HEK293 (cell line): ENCODE data around the gene MON1B.
A peak's percentile ranks its signal among the peaks of the same experiment; 100 is the strongest.

ENCODE experiments used
- CTCF ChIA-PET: fragments of 350-600 bp; formaldehyde crosslinking; extraction: SDS; loops from one replicate; lab custom pipeline; 2021; ENCODE audit warnings: antibody characterized with exemption; lab: Yijun Ruan, JAX
- POLR2A ChIA-PET: fragments of 300-600 bp; formaldehyde crosslinking; extraction: SDS; loops from one replicate; lab custom pipeline; 2020; ENCODE audit warnings: antibody characterized with exemption, inconsistent platforms; lab: Yijun Ruan, JAX
- H3K27ac ChIP-seq: fragments of 200-500 bp; sonication (Bioruptor generic); 2 replicates; pipeline ENCODE4 v1.5.1; 2014; ENCODE audit warnings: low read depth, low read length, control low read depth, inconsistent platforms; ENCODE audit errors: extremely low read depth
- H3K36me3 ChIP-seq, 2 experiments: fragments of 200-500 bp in 1 of 2; sonication (Bioruptor generic) in 1 of 2; 1 replicate in 1 of 2; 2 replicates in 1 of 2; pipeline ENCODE4 v1.5.1; 2014 to 2017; ENCODE audit warnings: inconsistent platforms in 2 of 2, low read length in 2 of 2; ENCODE audit not compliant: control insufficient read depth in 2 of 2, insufficient read depth in 1 of 2
- H3K4me1 ChIP-seq: fragments of 200-500 bp; sonication (Bioruptor generic); 2 replicates; pipeline ENCODE4 v1.5.1; 2014; ENCODE audit warnings: mild to moderate bottlenecking, low read length, inconsistent platforms; ENCODE audit not compliant: control insufficient read depth, insufficient read depth
- H3K4me3 ChIP-seq: 2 replicates; pipeline ENCODE4 v1.5.1; 2011; ENCODE audit warnings: low read depth, mild to moderate bottlenecking, control low read depth, low read length, moderate library complexity
- H3K9me3 ChIP-seq: fragments of 200-500 bp; sonication (Bioruptor generic); 2 replicates; pipeline ENCODE4 v1.5.1; 2014; ENCODE audit warnings: low read depth, low read length, inconsistent platforms; ENCODE audit not compliant: control insufficient read depth, insufficient read depth
- FEZF1 ChIP-seq: fragments of 450-650 bp; formaldehyde crosslinking; IDR thresholded peaks from 2 replicates; pipeline ENCODE4 v1.5.1; 2016; ENCODE audit warnings: missing biosample characterization, missing genetic modification characterization
- MZF1 ChIP-seq: fragments of 450-650 bp; formaldehyde crosslinking; IDR thresholded peaks from 2 replicates; pipeline ENCODE4 v1.5.1; 2017; ENCODE audit warnings: missing biosample characterization, missing genetic modification characterization, borderline replicate concordance
- ZFHX2 ChIP-seq: fragments of 450-650 bp; formaldehyde crosslinking; conservative IDR thresholded peaks from 2 replicates; pipeline ENCODE4 v1.5.1; 2016; ENCODE audit warnings: missing biosample characterization, missing genetic modification characterization
- ZFP3 ChIP-seq: fragments of 450-650 bp; formaldehyde crosslinking; IDR thresholded peaks from 2 replicates; pipeline ENCODE4 v1.5.1; 2016; ENCODE audit warnings: low read depth, missing biosample characterization, missing genetic modification characterization
- ZNF221 ChIP-seq: fragments of 450-650 bp; formaldehyde crosslinking; IDR thresholded peaks from 2 replicates; pipeline ENCODE4 v1.5.1; 2017; ENCODE audit warnings: missing biosample characterization, missing genetic modification characterization, borderline replicate concordance
- ZNF302 ChIP-seq: fragments of 450-650 bp; formaldehyde crosslinking; IDR thresholded peaks from 2 replicates; pipeline ENCODE4 v1.5.1; 2016; ENCODE audit warnings: missing biosample characterization, missing genetic modification characterization, low read depth
- ZNF350 ChIP-seq: fragments of 450-650 bp; formaldehyde crosslinking; IDR thresholded peaks from 2 replicates; pipeline ENCODE4 v1.5.0; 2017; ENCODE audit warnings: missing biosample characterization, mild to moderate bottlenecking, missing genetic modification characterization
- ZNF416 ChIP-seq: fragments of 450-650 bp; formaldehyde crosslinking; IDR thresholded peaks from 2 replicates; pipeline ENCODE4 v1.5.1; 2016; ENCODE audit warnings: missing biosample characterization, missing genetic modification characterization
- ZNF473 ChIP-seq: fragments of 450-650 bp; formaldehyde crosslinking; IDR thresholded peaks from 2 replicates; pipeline ENCODE4 v1.5.1; 2017; ENCODE audit warnings: missing biosample characterization, missing genetic modification characterization
- ZNF529 ChIP-seq: fragments of 450-650 bp; formaldehyde crosslinking; IDR thresholded peaks from 2 replicates; pipeline ENCODE4 v1.5.1; 2017; ENCODE audit warnings: missing genetic modification characterization, missing biosample characterization; ENCODE audit not compliant: insufficient replicate concordance
- ZNF555 ChIP-seq: fragments of 450-650 bp; formaldehyde crosslinking; conservative IDR thresholded peaks from 2 replicates; pipeline ENCODE4 v1.5.1; 2017; ENCODE audit warnings: missing biosample characterization, mild to moderate bottlenecking, missing genetic modification characterization, inconsistent platforms
- ZNF585B ChIP-seq: fragments of 450-650 bp; formaldehyde crosslinking; IDR thresholded peaks from 2 replicates; pipeline ENCODE4 v1.5.1; 2016; ENCODE audit warnings: missing biosample characterization, missing genetic modification characterization
- ZNF658 ChIP-seq: fragments of 450-650 bp; formaldehyde crosslinking; IDR thresholded peaks from 2 replicates; pipeline ENCODE4; 2016; ENCODE audit warnings: missing biosample characterization, missing genetic modification characterization
- ZNF660 ChIP-seq: fragments of 450-650 bp; IDR thresholded peaks from 2 replicates; pipeline ENCODE4 v1.5.1; 2018; ENCODE audit warnings: missing biosample characterization, mild to moderate bottlenecking, missing genetic modification characterization
- ZNF701 ChIP-seq: fragments of 450-650 bp; formaldehyde crosslinking; IDR thresholded peaks from 2 replicates; pipeline ENCODE4 v1.5.1; 2016; ENCODE audit warnings: missing biosample characterization, missing genetic modification characterization
- ZNF747 ChIP-seq: fragments of 450-650 bp; formaldehyde crosslinking; IDR thresholded peaks from 2 replicates; pipeline ENCODE4 v1.5.1; 2016; ENCODE audit warnings: missing biosample characterization, missing genetic modification characterization
- ZNF777 ChIP-seq: fragments of 450-650 bp; formaldehyde crosslinking; IDR thresholded peaks from 2 replicates; pipeline ENCODE4 v1.5.1; 2017; ENCODE audit warnings: missing biosample characterization, missing genetic modification characterization, borderline replicate concordance
- ZNF837 ChIP-seq: fragments of 450-650 bp; formaldehyde crosslinking; IDR thresholded peaks from 2 replicates; pipeline ENCODE4 v1.5.1; 2016; ENCODE audit warnings: missing biosample characterization, missing genetic modification characterization
- TF ChIP-seq, protein P1 (sequence below): fragments of 450-650 bp; formaldehyde crosslinking; IDR thresholded peaks from 2 replicates; pipeline ENCODE4 v1.5.1; 2016; ENCODE audit warnings: missing biosample characterization, missing genetic modification characterization
- TF ChIP-seq, protein P2 (sequence below): fragments of 450-650 bp; formaldehyde crosslinking; IDR thresholded peaks from 2 replicates; pipeline ENCODE4 v1.5.1; 2016; ENCODE audit warnings: missing biosample characterization, missing genetic modification characterization, low read depth
- TF ChIP-seq, protein P3 (sequence below): fragments of 450-650 bp; formaldehyde crosslinking; IDR thresholded peaks from 2 replicates; pipeline ENCODE4 v1.5.1; 2016; ENCODE audit warnings: missing biosample characterization, missing genetic modification characterization
- TF ChIP-seq, protein P4 (sequence below): fragments of 450-650 bp; formaldehyde crosslinking; IDR thresholded peaks from 2 replicates; pipeline ENCODE4 v1.5.1; 2016; ENCODE audit warnings: missing biosample characterization, missing genetic modification characterization
- TF ChIP-seq, protein P5 (sequence below): fragments of 450-650 bp; formaldehyde crosslinking; IDR thresholded peaks from 2 replicates; pipeline ENCODE4 v1.5.1; 2016; ENCODE audit warnings: missing biosample characterization, missing genetic modification characterization, borderline replicate concordance

Gene MON1B

DNA sequence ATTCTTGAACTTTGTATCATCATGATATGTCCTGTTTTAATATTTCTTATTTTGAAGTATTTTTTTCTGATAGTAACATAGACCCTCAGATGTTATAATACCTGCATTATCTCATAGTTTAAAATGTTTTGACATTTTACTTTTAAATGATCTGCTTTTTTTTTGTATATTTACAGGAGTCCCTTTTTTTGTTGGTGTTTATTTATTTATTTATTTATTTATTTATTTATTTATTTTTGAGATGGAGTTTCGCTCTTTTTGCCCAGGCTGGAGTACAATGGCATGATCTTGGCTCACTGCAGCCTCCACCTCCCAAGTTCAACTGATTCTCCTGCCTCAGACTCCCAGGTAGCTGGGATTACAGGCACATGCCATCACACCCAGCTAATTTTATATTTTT is 4.7 kb upstream of the MON1B start (continued):
- TF ChIP-seq, protein P1, sequence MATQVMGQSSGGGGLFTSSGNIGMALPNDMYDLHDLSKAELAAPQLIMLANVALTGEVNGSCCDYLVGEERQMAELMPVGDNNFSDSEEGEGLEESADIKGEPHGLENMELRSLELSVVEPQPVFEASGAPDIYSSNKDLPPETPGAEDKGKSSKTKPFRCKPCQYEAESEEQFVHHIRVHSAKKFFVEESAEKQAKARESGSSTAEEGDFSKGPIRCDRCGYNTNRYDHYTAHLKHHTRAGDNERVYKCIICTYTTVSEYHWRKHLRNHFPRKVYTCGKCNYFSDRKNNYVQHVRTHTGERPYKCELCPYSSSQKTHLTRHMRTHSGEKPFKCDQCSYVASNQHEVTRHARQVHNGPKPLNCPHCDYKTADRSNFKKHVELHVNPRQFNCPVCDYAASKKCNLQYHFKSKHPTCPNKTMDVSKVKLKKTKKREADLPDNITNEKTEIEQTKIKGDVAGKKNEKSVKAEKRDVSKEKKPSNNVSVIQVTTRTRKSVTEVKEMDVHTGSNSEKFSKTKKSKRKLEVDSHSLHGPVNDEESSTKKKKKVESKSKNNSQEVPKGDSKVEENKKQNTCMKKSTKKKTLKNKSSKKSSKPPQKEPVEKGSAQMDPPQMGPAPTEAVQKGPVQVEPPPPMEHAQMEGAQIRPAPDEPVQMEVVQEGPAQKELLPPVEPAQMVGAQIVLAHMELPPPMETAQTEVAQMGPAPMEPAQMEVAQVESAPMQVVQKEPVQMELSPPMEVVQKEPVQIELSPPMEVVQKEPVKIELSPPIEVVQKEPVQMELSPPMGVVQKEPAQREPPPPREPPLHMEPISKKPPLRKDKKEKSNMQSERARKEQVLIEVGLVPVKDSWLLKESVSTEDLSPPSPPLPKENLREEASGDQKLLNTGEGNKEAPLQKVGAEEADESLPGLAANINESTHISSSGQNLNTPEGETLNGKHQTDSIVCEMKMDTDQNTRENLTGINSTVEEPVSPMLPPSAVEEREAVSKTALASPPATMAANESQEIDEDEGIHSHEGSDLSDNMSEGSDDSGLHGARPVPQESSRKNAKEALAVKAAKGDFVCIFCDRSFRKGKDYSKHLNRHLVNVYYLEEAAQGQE (tag by site-specific recombination): peak; percentile 72; the same call in 1 of the 2 replicates

GRCh38 chr16:77190190-77190477 is 856 bp upstream of the MON1B start:
- TF ChIP-seq, protein P2, sequence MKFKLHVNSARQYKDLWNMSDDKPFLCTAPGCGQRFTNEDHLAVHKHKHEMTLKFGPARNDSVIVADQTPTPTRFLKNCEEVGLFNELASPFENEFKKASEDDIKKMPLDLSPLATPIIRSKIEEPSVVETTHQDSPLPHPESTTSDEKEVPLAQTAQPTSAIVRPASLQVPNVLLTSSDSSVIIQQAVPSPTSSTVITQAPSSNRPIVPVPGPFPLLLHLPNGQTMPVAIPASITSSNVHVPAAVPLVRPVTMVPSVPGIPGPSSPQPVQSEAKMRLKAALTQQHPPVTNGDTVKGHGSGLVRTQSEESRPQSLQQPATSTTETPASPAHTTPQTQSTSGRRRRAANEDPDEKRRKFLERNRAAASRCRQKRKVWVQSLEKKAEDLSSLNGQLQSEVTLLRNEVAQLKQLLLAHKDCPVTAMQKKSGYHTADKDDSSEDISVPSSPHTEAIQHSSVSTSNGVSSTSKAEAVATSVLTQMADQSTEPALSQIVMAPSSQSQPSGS (tag by site-specific recombination): no peak
- TF ChIP-seq, protein P3, sequence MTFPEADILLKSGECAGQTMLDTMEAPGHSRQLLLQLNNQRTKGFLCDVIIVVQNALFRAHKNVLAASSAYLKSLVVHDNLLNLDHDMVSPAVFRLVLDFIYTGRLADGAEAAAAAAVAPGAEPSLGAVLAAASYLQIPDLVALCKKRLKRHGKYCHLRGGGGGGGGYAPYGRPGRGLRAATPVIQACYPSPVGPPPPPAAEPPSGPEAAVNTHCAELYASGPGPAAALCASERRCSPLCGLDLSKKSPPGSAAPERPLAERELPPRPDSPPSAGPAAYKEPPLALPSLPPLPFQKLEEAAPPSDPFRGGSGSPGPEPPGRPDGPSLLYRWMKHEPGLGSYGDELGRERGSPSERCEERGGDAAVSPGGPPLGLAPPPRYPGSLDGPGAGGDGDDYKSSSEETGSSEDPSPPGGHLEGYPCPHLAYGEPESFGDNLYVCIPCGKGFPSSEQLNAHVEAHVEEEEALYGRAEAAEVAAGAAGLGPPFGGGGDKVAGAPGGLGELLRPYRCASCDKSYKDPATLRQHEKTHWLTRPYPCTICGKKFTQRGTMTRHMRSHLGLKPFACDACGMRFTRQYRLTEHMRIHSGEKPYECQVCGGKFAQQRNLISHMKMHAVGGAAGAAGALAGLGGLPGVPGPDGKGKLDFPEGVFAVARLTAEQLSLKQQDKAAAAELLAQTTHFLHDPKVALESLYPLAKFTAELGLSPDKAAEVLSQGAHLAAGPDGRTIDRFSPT (tag by site-specific recombination): peak; percentile 36; the same call in 1 of the 2 replicates
- no peak for TF ChIP-seq ZNF350 (tag by site-specific recombination)
- TF ChIP-seq ZNF529 (tag by site-specific recombination): no peak
- no peak for TF ChIP-seq ZNF747 (tag by site-specific recombination)
- no peak for TF ChIP-seq ZNF302
- TF ChIP-seq ZNF555 (tag by site-specific recombination): no peak
- no peak for TF ChIP-seq MZF1
- TF ChIP-seq ZNF585B (tag by site-specific recombination): no peak
- 0 out of 2 replicates have a peak, but pooled peaks have one; percentile 68 for TF ChIP-seq ZNF777 (tag by site-specific recombination)
- no peak for TF ChIP-seq ZNF837 (tag by site-specific recombination)
- TF ChIP-seq, protein P4, sequence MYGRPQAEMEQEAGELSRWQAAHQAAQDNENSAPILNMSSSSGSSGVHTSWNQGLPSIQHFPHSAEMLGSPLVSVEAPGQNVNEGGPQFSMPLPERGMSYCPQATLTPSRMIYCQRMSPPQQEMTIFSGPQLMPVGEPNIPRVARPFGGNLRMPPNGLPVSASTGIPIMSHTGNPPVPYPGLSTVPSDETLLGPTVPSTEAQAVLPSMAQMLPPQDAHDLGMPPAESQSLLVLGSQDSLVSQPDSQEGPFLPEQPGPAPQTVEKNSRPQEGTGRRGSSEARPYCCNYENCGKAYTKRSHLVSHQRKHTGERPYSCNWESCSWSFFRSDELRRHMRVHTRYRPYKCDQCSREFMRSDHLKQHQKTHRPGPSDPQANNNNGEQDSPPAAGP (tag by site-specific recombination): no peak
- TF ChIP-seq, protein P5, sequence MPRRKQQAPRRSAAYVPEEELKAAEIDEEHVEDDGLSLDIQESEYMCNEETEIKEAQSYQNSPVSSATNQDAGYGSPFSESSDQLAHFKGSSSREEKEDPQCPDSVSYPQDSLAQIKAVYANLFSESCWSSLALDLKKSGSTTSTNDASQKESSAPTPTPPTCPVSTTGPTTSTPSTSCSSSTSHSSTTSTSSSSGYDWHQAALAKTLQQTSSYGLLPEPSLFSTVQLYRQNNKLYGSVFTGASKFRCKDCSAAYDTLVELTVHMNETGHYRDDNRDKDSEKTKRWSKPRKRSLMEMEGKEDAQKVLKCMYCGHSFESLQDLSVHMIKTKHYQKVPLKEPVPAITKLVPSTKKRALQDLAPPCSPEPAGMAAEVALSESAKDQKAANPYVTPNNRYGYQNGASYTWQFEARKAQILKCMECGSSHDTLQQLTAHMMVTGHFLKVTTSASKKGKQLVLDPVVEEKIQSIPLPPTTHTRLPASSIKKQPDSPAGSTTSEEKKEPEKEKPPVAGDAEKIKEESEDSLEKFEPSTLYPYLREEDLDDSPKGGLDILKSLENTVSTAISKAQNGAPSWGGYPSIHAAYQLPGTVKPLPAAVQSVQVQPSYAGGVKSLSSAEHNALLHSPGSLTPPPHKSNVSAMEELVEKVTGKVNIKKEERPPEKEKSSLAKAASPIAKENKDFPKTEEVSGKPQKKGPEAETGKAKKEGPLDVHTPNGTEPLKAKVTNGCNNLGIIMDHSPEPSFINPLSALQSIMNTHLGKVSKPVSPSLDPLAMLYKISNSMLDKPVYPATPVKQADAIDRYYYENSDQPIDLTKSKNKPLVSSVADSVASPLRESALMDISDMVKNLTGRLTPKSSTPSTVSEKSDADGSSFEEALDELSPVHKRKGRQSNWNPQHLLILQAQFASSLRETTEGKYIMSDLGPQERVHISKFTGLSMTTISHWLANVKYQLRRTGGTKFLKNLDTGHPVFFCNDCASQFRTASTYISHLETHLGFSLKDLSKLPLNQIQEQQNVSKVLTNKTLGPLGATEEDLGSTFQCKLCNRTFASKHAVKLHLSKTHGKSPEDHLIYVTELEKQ (tag by site-specific recombination): no peak
- TF ChIP-seq ZNF473: no peak
- no peak for TF ChIP-seq FEZF1 (tag by site-specific recombination)
- TF ChIP-seq ZNF701 (tag by site-specific recombination): no peak
- TF ChIP-seq ZNF416: no peak
- no peak for TF ChIP-seq ZNF660 (tag by site-specific recombination)
- TF ChIP-seq ZFHX2 (tag by site-specific recombination): peak; percentile 22; the same call in 1 of the 2 replicates
- TF ChIP-seq ZNF658 (tag by site-specific recombination): no peak
- TF ChIP-seq ZNF221 (tag by site-specific recombination): no peak
- no peak for TF ChIP-seq ZFP3 (tag by site-specific recombination)
- POLR2A ChIA-PET: interaction anchor here (1.6 kb wide), 1 partner anchor 15 kb away, joined by 5 read pairs; no protein-coding TSS in a partner anchor
- peak overlapping the region; percentile 63 for H3K4me3 ChIP-seq
- peaks cover 0 to 24% of the 10 kb centered on the region in 2 experiments; a peak in 1 of 3 replicates for H3K36me3 ChIP-seq
- peak overlapping the region; percentile 72 for H3K27ac ChIP-seq
- H3K9me3 ChIP-seq: no peaks in the 10 kb centered on the region
- CTCF ChIA-PET: interaction anchor here (1.6 kb wide), 1 partner anchor 10 kb away, joined by 5 read pairs; no protein-coding TSS in a partner anchor
- H3K4me1 ChIP-seq: no peaks in the 10 kb centered on the region
